Activated CD8-positive, alpha-beta memory T cell treated with anti-CD3 and anti-CD28 coated beads, Interleukin-2, amount 50 U/mL, for 1 hour (primary cell): Measurements from ENCODE around the gene ATP1B1.
"Not testable (repeated sequence)": the region's sequence is repeated elsewhere in the genome, so short reads cannot be mapped to it uniquely, and the experiment has no call there.

Source experiments
- DNase-seq: peaks from one replicate; pipeline ENCODE4 v3.0.0-alpha.2; 2020; ENCODE audit errors: extremely low read depth

Gene ATP1B1

DNA sequence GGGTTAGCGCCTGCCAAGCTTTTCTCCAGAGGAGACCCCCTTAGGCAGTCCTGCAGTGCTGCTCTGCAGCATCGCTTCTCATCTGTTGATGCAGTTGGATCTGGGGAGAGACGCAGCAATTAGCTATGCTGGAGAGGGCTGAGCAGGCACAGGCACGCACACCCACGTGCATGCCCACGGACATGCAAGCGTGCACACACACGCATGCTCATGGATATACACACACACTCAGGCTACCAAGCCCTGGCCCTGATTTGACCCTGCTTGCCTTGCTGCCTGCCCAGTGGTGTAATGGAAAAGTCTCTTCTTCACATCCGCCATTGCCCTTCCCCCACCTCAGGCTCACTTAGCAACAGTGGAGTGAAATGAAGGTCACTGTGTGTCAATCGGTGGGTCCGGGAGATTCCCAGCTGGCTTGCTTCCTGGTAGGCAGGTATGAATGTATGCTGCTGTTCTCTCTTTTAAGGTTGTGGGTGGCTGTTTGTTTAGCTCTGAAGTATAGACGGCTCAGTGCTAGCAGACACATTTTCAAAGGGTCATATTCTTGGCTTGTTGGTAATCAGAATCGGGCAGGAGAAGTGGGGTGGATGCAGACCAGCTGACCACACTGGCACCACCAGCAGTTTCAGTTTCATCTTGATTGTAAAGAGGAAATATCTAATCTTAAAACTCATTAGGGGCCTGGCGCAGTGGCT is 9.5 kb downstream of the ATP1B1 start:
- no peak for DNase-seq

DNA sequence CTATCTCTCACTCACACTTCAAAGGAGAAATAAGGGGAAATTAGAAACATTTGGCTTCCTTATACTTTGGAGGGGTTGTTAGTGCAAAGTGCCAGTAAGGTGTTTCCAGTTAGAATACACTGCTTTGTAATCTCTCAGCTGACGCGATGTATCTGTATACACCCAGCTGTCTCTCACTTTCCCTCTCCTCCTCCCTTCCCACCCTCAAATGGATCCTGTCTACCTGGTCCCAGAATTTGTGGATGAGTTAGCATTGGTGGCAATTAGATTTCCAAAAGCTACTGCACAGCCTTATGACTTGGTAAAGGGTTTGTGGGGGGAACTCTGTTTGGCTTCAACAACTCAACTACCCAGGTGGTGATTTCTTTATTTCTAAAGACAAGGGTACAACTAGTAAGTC is 10.5 kb downstream of the ATP1B1 start:
- no peak for DNase-seq

DNA sequence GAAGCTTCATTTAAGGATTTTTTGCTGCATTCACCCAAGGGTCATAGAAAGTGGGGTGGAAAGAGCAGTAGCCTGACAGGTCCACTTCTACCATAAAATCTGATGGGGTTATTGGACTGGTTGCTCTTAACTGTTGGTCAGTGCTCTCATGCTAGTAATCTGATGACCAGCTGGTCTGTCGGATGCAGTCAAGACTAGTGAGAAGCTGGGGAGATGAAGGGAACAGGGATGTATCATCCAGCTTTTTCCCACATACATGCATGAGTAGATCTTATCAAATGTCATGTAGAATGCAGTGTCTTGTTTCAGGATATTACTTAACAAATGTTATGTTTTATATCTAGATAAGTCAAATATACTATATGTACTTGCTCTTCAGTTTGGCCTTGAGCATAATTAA is 11.1 kb downstream of the ATP1B1 start:
- DNase-seq, result no peak

DNA sequence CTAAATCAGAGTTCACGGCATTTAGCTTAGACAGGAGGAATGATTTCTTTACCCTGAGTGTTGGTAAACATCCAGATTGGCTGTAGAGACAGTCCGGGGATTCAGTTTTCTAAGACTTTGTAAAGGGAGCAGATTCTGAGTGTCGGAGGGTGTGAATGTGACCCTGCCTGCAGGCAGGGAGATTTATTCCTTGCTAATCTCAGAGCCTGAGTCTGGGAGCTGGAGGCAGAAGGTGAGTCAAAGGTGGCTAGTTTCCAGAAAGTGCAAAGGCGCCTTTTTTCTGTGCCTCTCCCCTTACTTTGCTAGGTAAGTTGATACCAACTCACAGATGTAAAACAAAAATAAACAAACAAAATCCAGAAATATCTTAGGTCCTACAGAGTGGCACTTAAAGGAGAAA is 11.7 kb downstream of the ATP1B1 start:
- DNase-seq, result no peak

DNA sequence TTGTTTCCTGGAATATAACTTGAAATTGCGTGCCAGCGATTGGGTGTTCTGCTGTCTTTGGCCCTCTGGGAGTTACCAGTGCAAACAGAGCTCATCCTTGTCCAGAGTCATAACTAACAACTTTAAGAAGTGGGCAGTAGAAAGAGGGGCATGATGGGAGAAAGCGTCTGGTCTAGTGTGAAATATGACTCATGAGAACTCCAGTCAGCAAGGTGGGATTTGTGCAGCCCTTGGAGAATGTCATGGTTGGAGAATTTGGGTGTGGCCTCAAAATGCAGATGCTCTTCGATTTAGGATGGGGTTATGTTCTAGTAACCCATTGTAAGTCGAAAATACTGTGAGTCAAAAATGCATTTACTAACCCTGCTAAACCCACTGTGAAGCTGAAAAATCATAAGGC is 12.9 kb downstream of the ATP1B1 start:
- no peak for DNase-seq

DNA sequence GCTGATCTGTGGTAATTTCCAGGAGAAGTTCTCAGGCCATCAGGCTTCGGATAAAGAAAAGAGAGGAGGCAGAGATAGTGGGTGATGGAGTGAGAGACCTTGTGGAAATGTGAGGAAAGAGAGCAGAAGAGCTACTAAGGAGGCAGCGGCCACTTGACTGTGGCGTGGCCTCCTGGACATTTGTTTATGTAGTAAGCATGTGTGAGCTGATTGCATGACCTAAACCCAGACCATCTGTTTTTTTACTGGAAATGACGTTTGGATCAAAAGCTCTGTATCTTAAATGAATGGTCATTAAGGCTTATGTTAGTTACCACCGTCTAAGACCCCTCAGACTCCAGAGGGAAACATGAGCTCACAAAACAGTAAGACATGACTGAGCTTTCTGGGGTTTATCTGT is 13.6 kb downstream of the ATP1B1 start:
- no peak for DNase-seq

DNA sequence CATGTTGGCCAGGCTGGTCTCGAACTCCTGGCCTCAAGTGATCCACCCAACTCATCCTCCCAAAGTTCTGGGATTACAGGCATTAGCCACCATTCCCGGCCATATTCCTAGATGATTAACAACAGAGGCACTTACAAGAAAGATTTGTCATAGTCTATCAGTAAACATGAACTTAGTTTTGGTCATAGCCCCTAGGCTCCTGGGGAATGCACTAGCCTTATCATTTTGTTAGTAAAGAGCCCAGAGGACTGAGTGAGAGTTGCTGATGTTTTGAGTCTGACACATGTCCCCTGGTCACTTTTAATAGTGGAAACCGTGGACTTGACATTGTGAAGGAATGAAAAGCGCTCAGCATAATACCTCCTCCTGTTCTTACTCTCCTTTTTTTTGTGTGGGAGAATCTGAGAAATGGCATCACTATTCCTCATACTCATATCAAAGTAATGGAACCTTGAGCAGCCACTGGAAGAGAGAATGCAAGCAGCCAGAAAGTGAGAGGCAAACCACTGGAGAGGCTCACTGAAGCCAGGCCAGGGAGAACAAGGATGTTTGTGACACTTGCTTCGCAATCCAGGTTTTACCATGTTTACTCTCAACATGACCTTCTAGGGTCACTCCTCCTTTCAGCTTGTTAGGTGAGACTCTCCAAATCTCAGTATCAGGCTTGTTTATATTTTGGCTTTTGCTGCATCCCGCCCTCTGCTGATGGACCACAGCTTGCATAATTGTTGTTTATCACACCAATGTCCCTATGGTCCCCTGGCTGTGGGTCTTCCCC is 14.8 kb downstream of the ATP1B1 start:
- no peak for DNase-seq

DNA sequence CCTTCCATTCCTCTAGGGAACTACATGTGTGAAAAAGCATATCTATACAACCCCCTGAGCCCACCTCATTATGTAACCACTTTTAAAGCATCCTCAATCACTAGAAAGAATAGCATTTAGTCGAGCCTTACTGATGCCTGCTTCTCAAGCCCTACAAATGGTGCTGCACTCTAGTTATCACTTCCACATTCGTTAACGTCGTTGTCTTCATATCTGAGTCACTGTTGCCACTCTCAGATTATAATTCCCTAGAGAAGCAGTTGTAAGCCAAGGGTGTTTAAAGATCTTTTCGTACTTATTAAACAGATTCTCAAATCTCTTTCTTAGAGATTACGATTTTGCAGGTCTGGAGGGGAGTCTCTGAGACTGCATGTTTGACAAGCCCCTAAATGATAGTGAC is 16.5 kb downstream of the ATP1B1 start:
- DNase-seq, result no peak

DNA sequence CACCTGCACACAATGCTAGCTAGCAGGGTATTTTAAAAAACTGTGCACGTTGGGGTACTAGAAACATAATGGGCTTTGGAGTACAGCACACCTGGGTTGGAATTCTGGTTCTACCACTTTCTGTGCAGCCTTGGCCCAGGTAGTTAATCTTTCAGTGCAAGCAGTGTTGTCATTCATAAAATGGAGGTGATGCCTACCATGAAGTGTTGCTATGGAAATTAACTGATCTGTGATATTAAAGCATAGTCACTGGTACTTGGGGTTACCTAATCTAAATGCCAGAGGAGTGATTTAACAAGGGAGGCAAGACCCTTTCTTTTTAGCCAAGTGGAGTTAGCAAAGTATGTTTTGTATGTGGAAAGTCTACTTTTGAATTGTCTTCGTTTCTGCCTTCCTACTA is 18.0 kb downstream of the ATP1B1 start:
- DNase-seq, result no peak

DNA sequence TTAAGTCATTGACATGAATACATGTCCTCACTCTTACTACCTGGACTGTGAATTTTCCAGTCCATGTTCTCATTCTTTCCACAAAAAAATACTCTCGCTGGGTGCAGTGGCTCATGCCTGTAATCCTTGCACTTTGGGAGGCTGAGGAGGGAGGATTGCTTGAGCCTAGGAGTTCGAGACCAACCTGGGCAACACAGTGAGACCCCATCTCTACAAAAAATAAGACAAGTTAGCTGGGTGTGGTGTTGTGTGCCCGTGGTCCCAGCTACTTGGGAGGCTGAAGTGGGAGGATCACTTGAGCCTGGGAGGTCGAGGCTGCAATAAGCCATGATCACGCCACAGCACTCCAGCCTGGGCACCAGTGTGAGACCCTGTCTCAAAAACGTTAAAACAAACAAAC is 19.1 kb downstream of the ATP1B1 start:
- DNase-seq, result not testable (repeated sequence)

DNA sequence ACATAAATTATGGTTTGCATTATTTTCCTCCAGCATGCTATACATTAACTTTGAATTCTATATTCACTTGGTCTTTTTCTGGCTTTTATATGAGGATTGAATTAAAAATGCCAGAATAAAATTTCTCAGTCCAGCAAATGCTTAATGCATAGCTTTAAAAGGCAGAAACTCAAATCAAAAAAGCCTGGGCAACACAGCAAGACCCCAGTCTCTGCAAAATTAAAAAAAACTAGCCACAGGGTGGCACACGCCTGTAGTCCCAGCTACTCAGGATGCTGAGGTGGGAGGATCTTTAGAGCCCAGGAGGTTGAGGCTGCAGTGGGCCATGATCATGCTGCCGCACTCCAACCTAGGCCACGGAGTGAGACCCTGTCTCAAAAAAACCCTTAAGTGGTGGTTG is 19.8 kb downstream of the ATP1B1 start:
- no peak for DNase-seq

DNA sequence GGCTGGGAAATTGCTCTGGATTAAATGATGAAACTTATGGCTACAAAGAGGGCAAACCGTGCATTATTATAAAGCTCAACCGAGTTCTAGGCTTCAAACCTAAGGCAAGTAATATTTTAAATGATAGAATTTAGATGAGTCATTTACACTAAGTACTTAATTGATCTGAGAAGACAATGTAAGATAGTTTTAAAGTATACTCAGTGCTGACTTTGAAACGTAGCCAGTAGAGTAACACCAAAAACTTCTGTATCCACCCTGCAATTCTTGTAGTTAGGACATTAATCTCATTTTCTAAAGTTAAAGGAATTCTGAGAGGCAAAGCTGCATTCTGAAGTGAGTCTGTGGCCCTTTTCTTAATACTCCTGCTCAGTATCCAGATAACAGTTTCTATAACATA is 20.8 kb downstream of the ATP1B1 start:
- DNase-seq, result no peak

DNA sequence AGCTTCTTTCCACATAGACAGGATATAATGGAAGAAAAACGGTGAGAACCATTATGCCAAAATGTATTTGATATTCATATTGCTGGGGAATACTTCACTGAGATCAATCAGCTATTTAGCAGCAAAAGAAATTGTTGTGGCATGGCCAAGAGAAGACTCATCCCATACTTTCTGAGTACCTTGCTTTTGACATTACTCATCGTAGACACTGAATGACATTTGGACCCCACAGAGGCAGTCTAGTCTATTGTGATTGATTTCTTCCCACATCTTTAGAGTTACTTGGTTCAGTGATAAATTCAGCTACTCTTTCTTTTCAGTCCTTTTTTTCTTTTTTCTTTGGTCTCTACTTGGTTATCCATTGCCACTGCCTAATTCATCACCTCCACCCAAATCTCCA is 22.1 kb downstream of the ATP1B1 start:
- DNase-seq, result no peak

DNA sequence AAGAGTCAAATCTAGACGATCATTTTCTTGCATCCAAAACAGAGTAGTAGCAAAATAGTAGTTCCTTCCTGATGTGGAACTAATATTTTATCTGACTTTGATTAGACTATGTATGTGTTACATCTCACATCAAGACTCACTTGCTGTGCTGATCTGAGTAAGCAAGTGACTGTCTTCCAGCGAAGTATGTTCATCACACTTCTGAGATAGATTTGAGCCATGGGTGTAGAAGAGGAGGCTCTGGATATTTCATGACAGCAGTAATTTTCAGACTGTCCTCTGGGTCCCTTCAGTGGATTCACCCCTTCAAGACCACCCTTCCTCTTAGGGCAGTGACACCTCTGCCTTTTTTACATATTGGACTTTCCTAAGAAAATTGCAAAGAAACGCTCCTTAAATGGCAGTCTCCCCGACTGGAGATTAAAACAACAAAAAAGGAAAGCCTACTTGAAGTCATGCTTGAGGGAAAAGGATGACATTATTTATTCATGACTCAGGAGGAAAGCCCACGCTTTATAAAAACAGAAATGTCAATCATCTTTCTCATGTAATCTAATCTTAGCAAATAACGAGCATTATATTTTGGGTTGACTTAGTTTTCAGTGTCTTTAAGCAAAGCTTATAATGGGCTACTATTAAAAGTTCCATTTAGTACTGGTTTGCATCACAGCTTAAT is 22.8 kb downstream of the ATP1B1 start:
- no peak for DNase-seq

DNA sequence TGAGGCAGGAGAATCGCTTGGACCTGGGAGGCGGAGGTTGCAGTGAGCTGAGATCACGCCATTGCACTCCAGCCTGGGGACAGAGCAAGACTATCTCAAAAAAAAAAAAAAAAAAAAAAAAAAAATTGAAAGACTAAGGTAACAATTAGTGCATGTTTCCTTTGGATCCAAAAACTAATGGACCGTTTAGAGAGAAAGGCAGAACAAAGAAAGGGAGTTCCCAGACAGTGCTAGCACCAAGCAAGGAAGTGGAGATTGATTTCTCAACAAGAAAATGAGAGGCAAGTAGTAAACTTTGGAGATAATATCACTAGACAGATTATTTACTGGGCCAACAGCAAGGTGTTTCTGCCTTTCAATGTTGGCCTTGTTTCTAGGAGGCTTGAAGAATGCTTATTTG is 24.2 kb downstream of the ATP1B1 start:
- no peak for DNase-seq

DNA sequence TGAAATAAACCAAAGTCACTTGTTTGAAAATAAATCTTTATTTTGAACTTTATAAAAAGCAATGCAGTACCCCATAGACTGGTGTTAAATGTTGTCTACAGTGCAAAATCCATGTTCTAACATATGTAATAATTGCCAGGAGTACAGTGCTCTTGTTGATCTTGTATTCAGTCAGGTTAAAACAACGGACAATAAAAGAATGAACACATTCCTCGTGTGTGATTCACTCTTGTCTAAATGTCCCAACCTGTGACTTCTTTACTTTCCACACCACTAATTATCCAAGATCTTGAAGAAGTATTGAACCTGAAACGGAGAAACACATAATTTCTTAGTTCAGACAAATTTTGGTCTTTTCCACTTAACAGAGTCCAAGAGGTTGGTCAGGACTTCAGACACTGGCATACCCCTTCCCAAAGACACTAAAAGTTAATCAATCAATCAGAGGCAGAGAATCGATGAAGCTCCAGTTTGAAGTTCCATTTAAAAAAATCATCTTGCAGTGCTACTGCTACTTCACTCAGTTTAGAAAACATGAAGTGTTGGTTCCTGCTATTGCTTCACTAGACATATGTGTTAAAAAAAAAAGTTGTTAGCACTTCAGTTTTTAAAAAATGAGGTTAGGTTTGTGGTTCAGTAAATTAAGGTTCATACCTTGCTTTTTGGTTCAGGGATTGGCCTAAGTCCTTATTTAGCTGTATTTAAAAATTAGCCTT is 26.2 kb downstream of the ATP1B1 start:
- DNase-seq, result no peak

DNA sequence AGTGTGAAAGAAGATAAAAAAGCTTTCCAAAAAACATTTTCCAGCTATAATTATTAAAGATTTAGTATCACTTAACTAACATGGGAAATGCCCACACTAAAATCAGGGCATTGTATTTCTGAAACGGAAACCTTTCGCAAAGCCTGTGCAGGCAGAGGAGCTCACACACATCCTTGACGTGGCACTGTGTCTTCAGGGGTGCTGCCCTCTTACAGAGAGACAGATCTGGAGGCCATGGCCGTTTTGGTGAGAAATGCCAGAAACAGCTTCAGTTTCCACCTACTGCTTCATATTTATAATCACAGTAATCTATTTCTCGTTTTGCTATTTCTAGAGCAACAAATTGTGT is 26.7 kb downstream of the ATP1B1 start:
- no peak for DNase-seq

DNA sequence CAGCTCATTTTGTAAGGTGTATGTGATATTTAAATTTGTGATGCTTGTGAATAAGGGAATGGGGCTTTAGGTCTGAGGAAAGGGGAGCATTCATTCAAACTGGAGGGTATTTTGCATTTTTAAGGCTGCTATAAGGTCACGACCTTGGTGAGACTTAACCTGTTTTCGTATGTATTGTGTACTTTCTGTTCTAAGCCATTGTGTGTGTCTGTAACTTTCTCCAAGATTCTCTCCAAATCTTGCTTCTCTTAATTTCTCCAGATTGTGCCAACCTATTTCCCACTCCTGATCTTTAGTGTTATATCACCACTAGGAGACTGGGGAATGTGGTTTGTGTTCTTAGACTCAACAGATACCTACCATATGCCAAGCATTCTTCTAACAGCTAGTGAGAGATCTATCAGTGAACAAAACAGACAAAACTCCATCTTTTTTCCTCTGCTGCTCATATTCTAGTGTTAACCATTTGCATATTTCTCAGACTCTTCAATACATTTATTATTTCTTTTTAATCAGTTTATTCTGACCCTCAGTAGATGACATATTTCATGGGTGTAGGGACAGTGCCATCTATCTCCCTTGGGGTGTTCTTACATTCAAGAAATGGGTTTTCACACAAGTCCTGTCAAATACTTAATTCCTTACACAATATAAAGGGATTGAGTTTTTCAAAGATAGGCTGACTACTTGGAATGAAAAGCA is 27.5 kb downstream of the ATP1B1 start:
- no peak for DNase-seq

DNA sequence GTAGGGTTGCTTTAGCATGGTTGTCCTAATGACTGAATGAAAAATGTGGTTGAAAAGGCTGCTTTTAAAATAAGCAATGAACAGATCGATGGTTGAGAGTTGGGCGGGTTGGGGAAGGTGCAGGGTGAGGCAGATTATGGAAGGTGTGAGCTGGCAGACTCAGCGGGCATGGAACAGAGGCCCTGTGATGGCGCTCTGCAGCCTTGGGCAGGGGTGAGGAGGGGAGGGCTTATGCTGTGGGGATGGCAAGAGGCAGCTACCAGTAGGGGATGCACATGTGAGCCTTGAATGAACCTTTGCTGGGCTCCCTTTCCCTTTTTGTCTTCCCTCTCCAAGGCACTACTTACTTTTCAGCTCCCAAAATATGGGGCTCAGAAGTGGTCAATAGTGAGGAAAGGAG is 30.9 kb downstream of the ATP1B1 start:
- DNase-seq, result no peak

DNA sequence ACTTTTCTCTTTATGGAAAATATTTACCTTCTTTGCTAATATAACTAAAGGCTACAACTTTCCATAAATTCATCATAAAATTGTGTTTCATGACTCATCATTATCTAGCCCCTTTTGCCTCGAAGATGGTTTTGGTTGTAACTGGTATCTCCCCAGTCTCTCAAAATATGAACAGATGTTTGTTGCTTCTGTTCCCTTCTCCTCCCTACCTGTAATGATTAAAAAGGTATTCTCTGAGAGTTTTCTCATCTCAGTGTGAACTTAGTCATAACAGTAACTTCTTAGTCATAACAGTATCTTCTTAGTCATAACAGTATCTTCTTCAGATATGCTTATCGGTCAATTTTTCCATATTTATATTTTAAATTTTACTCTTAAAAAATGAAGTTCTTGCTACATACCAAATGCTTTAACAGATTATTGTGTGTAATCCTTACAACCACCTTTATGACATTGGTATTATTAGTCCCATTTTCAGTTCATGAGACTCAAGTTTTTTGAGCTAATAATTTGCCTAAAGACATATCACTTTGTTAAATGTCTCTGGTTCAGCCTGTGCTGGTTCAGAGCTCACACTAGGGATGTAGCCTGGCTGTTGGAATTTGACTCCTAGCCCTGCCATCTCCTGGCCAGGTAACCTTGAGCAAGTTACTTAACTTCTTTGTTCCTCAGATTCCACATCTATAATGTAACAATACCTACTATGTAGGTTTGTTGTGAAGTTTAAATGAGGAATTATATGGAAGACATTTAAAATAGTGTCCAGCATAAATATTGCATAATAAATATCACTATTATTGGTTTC is 32.6 kb downstream of the ATP1B1 start:
- DNase-seq, result no peak

DNA sequence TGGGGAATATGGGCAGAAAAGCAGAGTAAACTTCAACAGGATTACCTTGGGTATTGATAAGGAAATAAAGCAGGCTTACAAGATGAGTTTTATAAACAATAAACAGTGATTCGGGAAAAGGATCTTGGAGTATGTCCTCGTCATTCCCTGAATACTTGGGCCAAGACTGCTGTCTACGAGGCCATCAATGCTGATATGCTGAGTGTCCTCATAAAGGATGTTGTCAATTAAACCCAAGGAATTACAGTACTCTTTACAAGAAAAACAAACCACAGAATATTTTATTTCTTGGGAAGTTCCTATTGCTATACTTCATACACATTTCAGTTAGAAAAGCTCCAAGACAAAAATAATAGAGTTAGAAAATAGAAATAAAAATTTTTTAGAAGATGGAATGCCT is 34.9 kb downstream of the ATP1B1 start:
- DNase-seq, result no peak
